Karpas-422 (cell line): ENCODE data around the gene TRIM40. TPM values are rescaled to one million over a fixed set of nuclear protein-coding genes. Genes with fewer than 3 reads are reported as not detected.

Experiments
- DNase-seq: peaks from one replicate; pipeline ENCODE4 v3.0.0-alpha.2; 2015
- H2AFZ ChIP-seq: fragments of 200-600 bp; sonication (generic); 2 replicates; pipeline ENCODE4 v1.6.1; 2014; ENCODE audit warnings: antibody characterized with exemption, low read length, mixed read lengths
- H3K27ac ChIP-seq: fragments of 200-600 bp; sonication (generic); 2 replicates; pipeline ENCODE4 v1.5.1; 2014; ENCODE audit warnings: mild to moderate bottlenecking, low read length, moderate library complexity
- H3K27me3 ChIP-seq: fragments of 200-600 bp; sonication (generic); 2 replicates; pipeline ENCODE4 v1.6.1; 2014; ENCODE audit warnings: low read length, mixed read lengths
- H3K36me3 ChIP-seq: fragments of 200-600 bp; sonication (generic); 2 replicates; pipeline ENCODE4 v1.6.1; 2014; ENCODE audit warnings: low read length, mixed read lengths; ENCODE audit not compliant: insufficient read depth
- H3K4me1 ChIP-seq: fragments of 200-600 bp; sonication (generic); 2 replicates; pipeline ENCODE4 v1.6.1; 2014; ENCODE audit warnings: mild to moderate bottlenecking, low read length, mixed read lengths
- H3K4me2 ChIP-seq: fragments of 200-600 bp; sonication (generic); 2 replicates; pipeline ENCODE4 v1.6.1; 2014; ENCODE audit warnings: low read length, low read depth, mild to moderate bottlenecking; ENCODE audit not compliant: poor library complexity, severe bottlenecking
- H3K4me3 ChIP-seq: fragments of 200-600 bp; sonication (generic); 2 replicates; pipeline ENCODE4 v1.5.1; 2014; ENCODE audit warnings: mild to moderate bottlenecking, antibody characterized with exemption, low read length, mixed read lengths
- H3K79me2 ChIP-seq: fragments of 200-600 bp; sonication (generic); 2 replicates; pipeline ENCODE4 v1.6.1; 2014; ENCODE audit warnings: mild to moderate bottlenecking, low read length, mixed read lengths
- H3K9ac ChIP-seq: fragments of 200-600 bp; sonication (generic); 2 replicates; pipeline ENCODE4 v1.6.0; 2014; ENCODE audit warnings: low read length
- H3K9me2 ChIP-seq: fragments of 200-600 bp; sonication (generic), shearing (Covaris generic); replicated peaks from 2 replicates; pipeline ENCODE4 v1.6.0; 2014; ENCODE audit warnings: mild to moderate bottlenecking, low read length, moderate library complexity; ENCODE audit not compliant: insufficient read depth
- H3K9me3 ChIP-seq: fragments of 300-700, 200-600 bp; sonication (generic); 2 replicates; pipeline ENCODE4 v1.6.1; 2014; ENCODE audit warnings: low read length, mixed read lengths
- H4K20me1 ChIP-seq: fragments of 200-600 bp; sonication (generic); 2 replicates; pipeline ENCODE4 v1.6.1; 2014; ENCODE audit warnings: mild to moderate bottlenecking, antibody characterized with exemption, low read length, low read depth; ENCODE audit not compliant: insufficient read depth
- total RNA-seq: library from RNA; depleted of rRNA; stranded (reverse); fragments of >200 nt; shearing (Covaris generic); gene quantifications from 2 replicates; pipeline ENCODE4 v1.2.3, GENCODE V29; 2014; ENCODE audit warnings: low replicate concordance; rRNA removed

Gene TRIM40, protein sequence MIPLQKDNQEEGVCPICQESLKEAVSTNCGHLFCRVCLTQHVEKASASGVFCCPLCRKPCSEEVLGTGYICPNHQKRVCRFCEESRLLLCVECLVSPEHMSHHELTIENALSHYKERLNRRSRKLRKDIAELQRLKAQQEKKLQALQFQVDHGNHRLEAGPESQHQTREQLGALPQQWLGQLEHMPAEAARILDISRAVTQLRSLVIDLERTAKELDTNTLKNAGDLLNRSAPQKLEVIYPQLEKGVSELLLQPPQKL
- total RNA-seq: not detected in 2 replicates

DNA sequence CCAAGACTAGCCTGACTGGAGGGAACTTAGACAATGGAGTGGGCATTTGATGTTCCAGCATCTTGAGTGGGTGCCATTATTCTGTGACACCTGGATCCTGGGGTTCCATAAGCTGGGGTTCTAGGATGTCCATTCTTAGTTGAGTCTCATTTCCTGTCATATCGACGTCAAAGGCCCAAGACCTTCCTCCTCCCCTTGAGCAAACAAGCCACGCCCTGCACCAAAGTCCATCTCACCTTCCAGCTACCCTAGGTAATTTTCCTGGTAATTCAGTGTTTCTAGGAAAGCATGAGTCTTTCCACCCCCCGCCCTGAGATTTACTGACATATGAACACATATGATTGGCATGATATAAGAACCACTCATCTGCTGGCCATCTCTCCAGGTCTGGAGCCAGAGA lies at the start of gene TRIM40:
Gene TRIM40, plus strand, starts transcription at position 384 of the 400 bp plus-strand sequence. CDS start 897 bp downstream, outside the sequence.
- no peak within 1 kb of the TSS for H3K27ac ChIP-seq
- H3K9me3 ChIP-seq: no peaks in the 10 kb centered on the region
- H3K36me3 ChIP-seq: no peaks in the 10 kb centered on the region
- no peaks in the 10 kb centered on the region for H3K9me2 ChIP-seq
- H3K79me2 ChIP-seq: no peaks in the 10 kb centered on the region
- H3K4me2 ChIP-seq: no peak within 1 kb of the TSS
- H3K4me1 ChIP-seq: peaks cover 2% of the 10 kb centered on the region; the same call in 1 of the 2 replicates
- H2AFZ ChIP-seq: no peak within 1 kb of the TSS
- no peaks in the 10 kb centered on the region for H4K20me1 ChIP-seq
- H3K9ac ChIP-seq: no peak within 1 kb of the TSS
- no peak within 1 kb of the TSS for H3K4me3 ChIP-seq
- DNase-seq: no peak
- no peaks in the 10 kb centered on the region for H3K27me3 ChIP-seq

DNA sequence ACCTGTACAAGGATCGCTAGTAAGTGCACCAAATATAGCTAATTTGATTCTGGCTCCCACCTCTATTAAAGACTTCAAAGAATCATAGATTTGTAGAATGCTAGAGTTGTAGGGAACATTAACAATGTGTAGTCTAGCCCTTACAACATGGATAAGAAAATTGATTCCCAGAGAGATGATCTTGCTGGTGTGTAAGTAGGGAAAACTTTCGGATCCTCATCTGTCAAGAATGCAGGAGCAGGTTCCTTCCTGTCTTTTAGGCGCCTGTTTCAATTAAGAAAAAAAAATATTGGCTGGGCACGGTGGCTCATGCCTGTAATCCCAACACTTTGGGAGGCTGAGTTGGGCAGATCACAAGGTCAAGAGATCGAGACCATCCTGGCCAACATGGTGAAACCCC lies 48.1 kb upstream of the TRIM40 start:
- Histone ChIP-seq H3K9me2 (no peaks in the 10 kb centered on the region), H3K4me1 (no peaks in the 10 kb centered on the region), H3K27me3 (no peaks in the 10 kb centered on the region), H3K79me2 (no peaks in the 10 kb centered on the region), H2AFZ (no peak overlapping the region), H4K20me1 (no peaks in the 10 kb centered on the region), H3K9me3 (no peaks in the 10 kb centered on the region), H3K36me3 (no peaks in the 10 kb centered on the region), H3K4me2 (no peak overlapping the region), H3K4me3 (no peak overlapping the region), H3K9ac (no peak overlapping the region), H3K27ac (no peak overlapping the region)
- DNase-seq: no peak

DNA sequence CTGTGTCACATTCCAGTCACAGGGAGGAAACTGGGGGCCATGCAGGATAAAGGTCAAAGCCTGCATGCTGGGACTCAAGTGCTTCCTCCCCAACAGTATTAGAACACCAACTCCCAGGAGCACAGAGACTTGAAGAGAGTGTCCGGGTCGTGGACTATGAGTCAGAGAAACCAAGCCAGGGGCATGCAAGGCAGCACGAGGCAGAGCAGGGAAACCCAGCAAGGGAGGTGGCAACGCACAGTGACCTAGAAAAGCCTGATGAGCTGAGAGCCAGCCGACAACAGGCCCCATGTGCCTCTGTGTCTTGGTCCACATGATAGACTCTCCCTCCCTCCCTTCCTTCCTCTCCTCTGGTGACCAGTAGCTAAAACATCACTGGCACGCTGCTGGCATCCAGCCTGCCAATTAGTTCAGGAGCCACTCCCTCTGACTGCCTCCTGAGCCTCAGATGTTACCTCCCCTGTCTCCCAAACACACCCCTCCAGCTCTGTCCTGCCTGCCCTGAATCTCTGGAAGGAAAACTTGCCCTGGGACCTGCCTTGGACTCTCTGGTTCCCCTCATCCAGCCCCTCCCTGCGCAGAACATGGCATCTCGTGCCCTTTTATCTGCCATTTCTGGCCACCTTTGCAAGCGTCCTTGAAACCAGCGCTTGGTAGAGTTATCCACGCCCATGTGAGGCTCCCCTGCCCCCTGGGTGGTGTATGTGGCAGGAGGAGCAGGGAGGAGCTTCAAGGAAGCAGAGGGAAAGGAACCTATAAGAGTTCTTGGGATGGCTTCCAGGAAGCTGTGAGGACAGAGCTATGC lies 44.2 kb upstream of the TRIM40 start:
- Histone ChIP-seq H4K20me1 (no peaks in the 10 kb centered on the region), H3K9me3 (no peaks in the 10 kb centered on the region), H3K4me2 (no peak overlapping the region), H3K9me2 (no peaks in the 10 kb centered on the region), H3K27ac (no peak overlapping the region), H3K4me3 (no peak overlapping the region), H3K4me1 (no peaks in the 10 kb centered on the region), H3K9ac (no peak overlapping the region), H3K79me2 (no peaks in the 10 kb centered on the region), H3K27me3 (no peaks in the 10 kb centered on the region), H3K36me3 (no peaks in the 10 kb centered on the region), H2AFZ (no peak overlapping the region)
- no peak for DNase-seq

DNA sequence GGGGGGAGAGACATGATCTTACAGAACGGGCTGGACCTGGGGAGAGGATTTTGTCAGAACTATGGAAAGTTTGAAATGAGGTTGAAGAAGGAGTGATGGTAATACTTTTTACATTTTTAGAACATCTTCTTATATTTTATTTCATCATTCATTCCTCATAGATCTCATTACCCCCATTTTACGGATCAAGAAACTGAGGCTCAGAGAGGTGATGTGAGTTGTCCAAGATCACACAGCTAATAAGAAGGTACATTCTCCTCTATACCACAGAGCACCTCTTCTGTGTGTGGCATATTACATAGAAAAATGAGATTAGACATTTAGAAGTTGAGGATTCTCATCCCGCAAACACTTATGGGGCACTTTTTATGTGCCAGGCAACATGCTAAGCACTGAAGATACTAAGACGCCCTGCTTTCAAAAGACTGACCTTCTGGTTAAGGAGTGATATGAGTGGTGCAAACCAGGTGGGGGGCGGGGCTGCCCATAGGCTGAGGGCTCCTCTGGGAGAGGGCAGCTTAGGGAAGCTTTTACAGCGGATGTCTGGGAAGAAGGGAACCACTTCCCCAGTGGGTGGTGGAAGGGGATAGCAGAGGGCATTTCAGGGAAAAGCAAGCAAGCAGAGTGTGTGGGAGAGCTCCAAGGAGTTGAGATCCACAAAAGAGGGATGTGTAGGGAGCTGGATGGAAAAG lies 42.9 kb upstream of the TRIM40 start:
- Histone ChIP-seq H3K4me3 (no peak overlapping the region), H3K27ac (no peak overlapping the region), H3K4me1 (no peaks in the 10 kb centered on the region; the same call in 1 of the 2 replicates), H2AFZ (no peak overlapping the region), H3K4me2 (no peak overlapping the region), H3K9me2 (no peaks in the 10 kb centered on the region), H3K9ac (no peak overlapping the region), H3K79me2 (no peaks in the 10 kb centered on the region), H3K9me3 (no peaks in the 10 kb centered on the region), H3K27me3 (no peaks in the 10 kb centered on the region), H4K20me1 (no peaks in the 10 kb centered on the region), H3K36me3 (no peaks in the 10 kb centered on the region)
- no peak for DNase-seq

DNA sequence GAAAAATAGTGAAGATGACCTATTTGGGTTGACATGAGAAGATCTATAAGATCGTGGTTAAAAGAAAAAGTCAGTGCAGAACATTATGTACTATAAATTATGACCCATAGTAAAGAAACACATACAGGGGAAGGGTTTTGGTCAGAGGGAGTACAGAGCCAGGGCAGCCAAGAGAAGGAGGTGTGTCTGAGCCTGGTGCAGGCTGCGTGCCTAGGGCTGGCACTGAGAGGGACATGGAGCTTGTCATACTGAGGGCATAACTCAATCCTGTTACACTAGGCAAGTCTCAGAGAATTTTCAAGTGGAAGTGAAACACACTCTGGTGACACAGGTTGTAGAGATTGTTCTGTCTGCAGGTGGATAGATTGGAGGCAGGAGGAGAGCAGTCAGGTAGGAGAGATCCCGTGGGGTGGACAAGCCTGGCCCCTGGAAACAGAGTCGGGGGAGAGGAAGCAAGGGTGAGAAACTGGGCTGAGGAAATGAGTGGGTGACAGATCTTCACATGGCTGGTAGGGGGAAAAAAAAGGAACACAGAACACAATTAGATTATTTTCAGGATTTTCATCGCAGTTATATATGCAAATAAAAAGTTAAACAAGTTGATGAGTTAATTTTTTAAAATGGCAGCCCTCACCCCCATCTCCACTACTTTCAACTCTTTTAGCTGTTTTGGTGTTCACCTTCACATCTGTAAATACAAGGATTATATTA lies 41.8 kb upstream of the TRIM40 start:
- Histone ChIP-seq H3K9ac (no peak overlapping the region), H3K9me3 (no peaks in the 10 kb centered on the region), H3K36me3 (no peaks in the 10 kb centered on the region), H3K4me1 (no peaks in the 10 kb centered on the region; the same call in 1 of the 2 replicates), H3K4me3 (no peak overlapping the region), H3K4me2 (no peak overlapping the region), H4K20me1 (no peaks in the 10 kb centered on the region), H2AFZ (no peak overlapping the region), H3K79me2 (no peaks in the 10 kb centered on the region), H3K27me3 (no peaks in the 10 kb centered on the region), H3K9me2 (no peaks in the 10 kb centered on the region), H3K27ac (no peak overlapping the region)
- no peak for DNase-seq

DNA sequence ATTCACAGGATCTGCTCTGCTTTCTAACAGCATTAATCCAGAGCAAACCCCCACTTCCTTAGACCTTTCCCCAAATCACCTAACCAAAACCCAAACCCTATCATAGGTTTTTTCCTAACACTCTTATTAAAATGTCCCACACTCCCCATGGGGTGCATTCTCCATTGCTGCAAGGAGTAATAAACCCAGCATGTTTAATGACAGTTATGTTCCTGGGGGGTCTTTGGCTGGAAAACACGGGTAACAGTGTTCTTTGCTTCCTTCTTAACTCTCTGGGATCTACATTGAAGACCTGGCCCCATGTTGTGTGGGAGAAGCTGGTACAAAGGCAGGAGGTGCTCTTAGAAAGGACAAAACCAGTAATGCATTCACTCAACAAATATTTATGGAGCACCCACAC lies 39.1 kb upstream of the TRIM40 start:
- Histone ChIP-seq H3K4me2 (no peak overlapping the region), H3K4me3 (no peak overlapping the region), H3K9me3 (no peaks in the 10 kb centered on the region), H3K4me1 (peaks cover 18% of the 10 kb centered on the region), H3K27me3 (no peaks in the 10 kb centered on the region), H2AFZ (no peak overlapping the region), H3K36me3 (no peaks in the 10 kb centered on the region), H3K9me2 (no peaks in the 10 kb centered on the region), H4K20me1 (no peaks in the 10 kb centered on the region), H3K9ac (no peak overlapping the region), H3K79me2 (no peaks in the 10 kb centered on the region), H3K27ac (no peak overlapping the region)
- DNase-seq: no peak

DNA sequence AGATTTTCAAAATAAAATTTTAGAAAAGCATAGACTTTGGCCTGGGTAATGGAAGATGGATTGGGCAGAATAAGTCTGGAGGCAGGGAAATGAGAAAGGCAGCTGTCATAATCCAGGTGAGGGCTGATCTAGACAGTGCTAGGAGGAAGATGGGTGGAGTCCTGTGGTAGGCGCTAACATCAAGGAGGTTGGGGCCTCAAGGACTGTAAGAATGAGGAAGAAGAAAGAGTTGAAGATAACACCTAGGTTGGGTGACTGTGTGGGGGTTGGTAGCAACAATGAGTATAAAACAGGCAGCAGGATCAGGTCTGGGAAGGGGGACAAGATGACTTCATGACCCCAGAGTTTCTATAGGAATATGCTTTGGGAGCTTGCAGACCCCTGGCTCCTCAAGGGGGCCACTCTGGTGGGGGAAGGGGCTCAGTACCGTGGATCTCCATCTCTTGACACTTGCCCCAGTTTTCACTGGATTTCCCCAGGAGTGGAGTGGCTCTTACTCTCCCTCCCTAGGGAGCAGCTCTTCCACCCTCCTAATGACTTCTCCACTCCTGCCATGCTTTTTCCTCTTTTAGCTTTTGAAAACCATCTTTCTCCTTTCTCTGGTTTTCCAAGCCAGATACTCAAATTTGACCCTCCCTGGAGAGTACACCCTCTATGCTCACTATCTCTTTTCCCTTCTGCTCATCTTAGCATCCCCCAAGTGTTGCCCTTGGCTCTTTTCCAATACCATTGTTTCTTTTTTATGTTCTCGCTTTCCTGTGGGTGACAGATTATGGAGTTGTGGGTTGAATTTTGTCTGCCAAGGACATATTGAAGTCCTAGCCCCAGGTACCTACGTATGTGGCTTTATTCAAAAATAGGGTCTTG lies 37.8 kb upstream of the TRIM40 start:
- H3K4me2 ChIP-seq: no peak overlapping the region
- no peaks in the 10 kb centered on the region for H4K20me1 ChIP-seq
- H3K9me3 ChIP-seq: no peaks in the 10 kb centered on the region
- H3K4me3 ChIP-seq: no peak overlapping the region
- peaks cover 30% of the 10 kb centered on the region for H3K4me1 ChIP-seq
- H3K27ac ChIP-seq: no peak overlapping the region
- no peaks in the 10 kb centered on the region for H3K79me2 ChIP-seq
- no peaks in the 10 kb centered on the region for H3K36me3 ChIP-seq
- no peak overlapping the region for H3K9ac ChIP-seq
- no peak overlapping the region for H2AFZ ChIP-seq
- no peaks in the 10 kb centered on the region for H3K27me3 ChIP-seq
- no peaks in the 10 kb centered on the region for H3K9me2 ChIP-seq
- DNase-seq: peak; percentile 50
